Measurements from ENCODE around the gene RPS6KA2.

The RPS6KA2 gene

DNA sequence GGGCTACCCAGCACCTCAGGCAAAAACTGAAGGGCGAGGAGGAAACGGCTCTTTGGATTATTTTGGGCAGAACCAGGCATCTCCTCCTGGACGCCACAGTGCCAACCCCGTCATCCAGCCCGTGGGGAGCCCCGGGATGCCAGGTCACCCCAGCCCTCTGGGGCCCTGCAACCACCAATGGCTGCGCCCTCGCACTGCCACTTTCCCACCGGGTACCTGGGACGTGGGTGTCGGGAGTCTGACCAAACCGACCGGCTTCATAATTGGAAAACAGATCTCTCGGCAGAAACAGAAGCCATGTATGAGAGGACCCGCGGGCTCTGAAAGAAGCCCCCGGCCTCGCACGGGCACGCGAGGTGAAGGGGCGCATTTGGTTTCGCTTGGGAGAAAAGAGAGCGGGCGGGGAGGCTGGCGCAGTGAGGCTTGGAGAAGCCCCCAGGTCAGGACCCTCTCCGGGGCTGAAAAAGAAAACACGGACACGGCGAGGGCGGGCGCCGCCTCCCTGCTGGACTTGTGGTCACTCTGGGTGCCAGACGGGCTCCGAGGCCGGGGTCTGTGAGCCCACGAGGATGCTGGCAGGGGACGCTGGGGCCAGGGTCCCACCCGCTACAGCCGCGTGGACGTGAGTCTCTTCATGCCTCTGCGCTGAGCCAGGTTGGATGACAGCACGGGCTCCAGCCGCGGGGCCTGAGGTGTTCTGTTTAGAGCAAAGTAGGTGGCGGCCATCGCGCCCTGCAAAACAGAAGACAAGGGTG, 214.7 kb downstream of the RPS6KA2 start:
- H3K27me3 ChIP-seq (replicated peaks; ENCODE audit: control insufficient read depth, insufficient read depth, low read length): no peaks in the 10 kb centered on the region
- TF ChIP-seq, protein P1, sequence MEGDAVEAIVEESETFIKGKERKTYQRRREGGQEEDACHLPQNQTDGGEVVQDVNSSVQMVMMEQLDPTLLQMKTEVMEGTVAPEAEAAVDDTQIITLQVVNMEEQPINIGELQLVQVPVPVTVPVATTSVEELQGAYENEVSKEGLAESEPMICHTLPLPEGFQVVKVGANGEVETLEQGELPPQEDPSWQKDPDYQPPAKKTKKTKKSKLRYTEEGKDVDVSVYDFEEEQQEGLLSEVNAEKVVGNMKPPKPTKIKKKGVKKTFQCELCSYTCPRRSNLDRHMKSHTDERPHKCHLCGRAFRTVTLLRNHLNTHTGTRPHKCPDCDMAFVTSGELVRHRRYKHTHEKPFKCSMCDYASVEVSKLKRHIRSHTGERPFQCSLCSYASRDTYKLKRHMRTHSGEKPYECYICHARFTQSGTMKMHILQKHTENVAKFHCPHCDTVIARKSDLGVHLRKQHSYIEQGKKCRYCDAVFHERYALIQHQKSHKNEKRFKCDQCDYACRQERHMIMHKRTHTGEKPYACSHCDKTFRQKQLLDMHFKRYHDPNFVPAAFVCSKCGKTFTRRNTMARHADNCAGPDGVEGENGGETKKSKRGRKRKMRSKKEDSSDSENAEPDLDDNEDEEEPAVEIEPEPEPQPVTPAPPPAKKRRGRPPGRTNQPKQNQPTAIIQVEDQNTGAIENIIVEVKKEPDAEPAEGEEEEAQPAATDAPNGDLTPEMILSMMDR (IDR thresholded peaks at IDR 0.05; ENCODE audit: insufficient read depth, low read length, poor library complexity, severe bottlenecking): no peak
- no peaks in the 10 kb centered on the region for H3K36me3 ChIP-seq (ENCODE audit: control insufficient read depth, insufficient read depth, low read length)
- no peak for DNase-seq (ENCODE audit: extremely low read depth, insufficient read length)
- H3K4me3 ChIP-seq (replicated peaks; ENCODE audit: low read depth, low read length): no peak overlapping the region

DNA sequence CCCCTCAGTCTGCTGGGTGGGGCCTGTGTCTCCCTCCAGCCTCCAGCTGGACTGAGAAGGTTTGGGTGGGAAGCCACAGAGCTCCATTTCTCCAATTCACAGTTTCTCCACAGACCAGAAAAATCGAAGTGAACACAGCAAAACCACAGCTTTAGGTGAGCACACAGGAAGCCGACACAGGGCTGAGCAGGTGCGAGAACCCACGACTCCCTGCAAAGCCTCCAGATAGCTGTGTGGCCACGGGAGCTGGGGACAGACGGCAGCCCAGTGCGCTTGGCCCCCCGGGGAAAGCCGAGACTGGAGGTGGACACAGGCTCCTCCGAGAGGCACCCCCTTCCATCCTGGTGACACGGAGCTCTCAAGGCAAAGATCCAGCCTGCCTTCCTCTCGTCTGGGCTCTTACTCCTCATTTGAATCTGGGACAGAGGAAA, 215.3 kb downstream of the RPS6KA2 start:
- DNase-seq (ENCODE audit: extremely low read depth, insufficient read length): no peak
- H3K27me3 ChIP-seq (replicated peaks; ENCODE audit: control insufficient read depth, insufficient read depth, low read length): no peaks in the 10 kb centered on the region
- no peak overlapping the region for H3K4me3 ChIP-seq (replicated peaks; ENCODE audit: low read depth, low read length)
- H3K36me3 ChIP-seq (ENCODE audit: control insufficient read depth, insufficient read depth, low read length): no peaks in the 10 kb centered on the region
- TF ChIP-seq, protein P1 (IDR thresholded peaks at IDR 0.05; ENCODE audit: insufficient read depth, low read length, poor library complexity, severe bottlenecking): no peak

DNA sequence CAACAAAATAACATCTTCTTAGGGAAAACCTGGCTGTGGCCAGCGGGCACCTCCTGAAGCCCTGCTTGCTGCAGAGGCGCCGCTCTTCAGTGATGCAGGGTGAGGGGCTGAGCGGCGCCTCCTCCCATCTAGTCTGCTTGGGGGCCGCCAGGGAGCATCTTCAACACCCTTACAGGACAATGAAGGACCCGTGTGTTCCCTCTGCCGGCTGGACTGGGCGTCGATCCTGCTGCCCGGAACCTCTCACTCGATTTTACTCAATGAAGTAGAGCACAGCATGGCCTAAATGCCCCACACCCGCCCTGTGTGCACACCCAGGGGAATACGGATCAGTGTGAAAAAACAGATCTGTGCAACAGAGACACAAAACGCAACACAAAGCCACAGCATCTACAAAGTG, 215.8 kb downstream of the RPS6KA2 start:
- Histone ChIP-seq H3K27me3 (replicated peaks; ENCODE audit: control insufficient read depth, insufficient read depth, low read length) (no peaks in the 10 kb centered on the region), H3K4me3 (replicated peaks; ENCODE audit: low read depth, low read length) (no peak overlapping the region), H3K36me3 (ENCODE audit: control insufficient read depth, insufficient read depth, low read length) (no peaks in the 10 kb centered on the region)
- TF ChIP-seq, protein P1 (IDR thresholded peaks at IDR 0.05; ENCODE audit: insufficient read depth, low read length, poor library complexity, severe bottlenecking): no peak
- no peak for DNase-seq (ENCODE audit: extremely low read depth, insufficient read length)

DNA sequence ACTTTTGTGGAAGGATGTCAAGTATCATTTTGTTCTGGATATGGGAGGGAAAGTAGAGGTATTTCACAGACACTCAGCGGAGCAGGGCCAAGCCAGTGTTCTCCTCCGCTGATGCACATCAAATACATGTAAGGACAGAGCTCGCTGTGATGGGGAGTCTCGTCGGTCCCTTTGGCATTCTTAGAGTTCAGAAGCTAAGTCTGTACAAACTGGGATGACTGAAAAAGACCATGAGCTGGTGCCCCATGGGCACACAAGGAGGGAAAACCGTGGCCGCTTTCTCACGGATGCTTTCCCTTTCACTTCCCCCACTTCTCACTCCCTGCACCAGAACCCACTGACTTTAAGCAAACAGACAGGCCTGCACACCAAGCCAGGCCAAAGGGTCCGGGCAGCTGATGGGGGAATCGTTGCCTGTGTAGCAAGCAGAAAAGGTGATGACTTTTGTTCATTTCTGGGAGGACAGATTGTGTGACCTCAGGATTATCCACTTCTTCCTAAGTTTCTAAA, 216.6 kb downstream of the RPS6KA2 start:
- Histone ChIP-seq H3K36me3 (ENCODE audit: control insufficient read depth, insufficient read depth, low read length) (no peaks in the 10 kb centered on the region), H3K4me3 (replicated peaks; ENCODE audit: low read depth, low read length) (no peak overlapping the region), H3K27me3 (replicated peaks; ENCODE audit: control insufficient read depth, insufficient read depth, low read length) (no peaks in the 10 kb centered on the region)
- TF ChIP-seq, protein P1 (IDR thresholded peaks at IDR 0.05; ENCODE audit: insufficient read depth, low read length, poor library complexity, severe bottlenecking): no peak
- DNase-seq (ENCODE audit: extremely low read depth, insufficient read length): no peak

DNA sequence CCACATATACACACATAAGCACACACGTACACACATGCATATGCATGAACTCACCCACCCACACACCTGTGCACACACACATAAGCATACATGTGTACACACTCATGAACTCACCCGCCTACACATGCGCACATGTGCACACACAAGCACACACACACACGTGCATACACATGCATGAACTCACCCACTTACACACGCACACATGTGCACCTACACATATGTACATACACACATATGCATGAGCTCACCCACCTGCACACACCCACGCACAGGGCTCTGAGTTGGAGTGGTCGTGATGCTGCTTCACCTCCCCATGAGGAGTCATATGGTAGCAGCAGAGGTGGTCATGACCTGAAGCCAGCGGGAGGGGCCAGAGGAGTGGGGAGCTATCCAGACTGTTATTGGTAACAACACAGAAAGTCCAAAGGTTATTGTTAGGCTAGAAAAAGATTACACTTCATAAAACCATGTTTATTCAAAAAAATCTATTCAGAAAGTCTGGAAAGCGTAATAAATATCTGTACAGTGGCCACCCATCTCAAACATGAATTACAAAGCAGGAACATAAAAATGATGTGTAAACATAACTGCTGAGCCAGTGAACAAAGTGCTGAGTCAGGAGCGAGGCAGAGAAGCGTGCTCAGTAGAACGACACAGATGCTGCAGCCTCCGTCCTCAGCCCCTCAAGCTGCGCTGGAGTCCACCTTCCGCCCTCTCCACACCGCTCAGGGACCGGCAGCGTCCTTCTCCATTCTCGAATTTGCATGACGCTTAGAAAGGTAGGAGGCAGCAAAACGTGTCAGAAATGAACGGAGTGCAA, 217.9 kb downstream of the RPS6KA2 start:
- Histone ChIP-seq H3K36me3 (ENCODE audit: control insufficient read depth, insufficient read depth, low read length) (no peaks in the 10 kb centered on the region), H3K4me3 (replicated peaks; ENCODE audit: low read depth, low read length) (no peak overlapping the region), H3K27me3 (replicated peaks; ENCODE audit: control insufficient read depth, insufficient read depth, low read length) (no peaks in the 10 kb centered on the region)
- TF ChIP-seq, protein P1 (IDR thresholded peaks at IDR 0.05; ENCODE audit: insufficient read depth, low read length, poor library complexity, severe bottlenecking): no peak
- DNase-seq (ENCODE audit: extremely low read depth, insufficient read length): no peak
